ENCODE data around the gene SPEM1.

DNA sequence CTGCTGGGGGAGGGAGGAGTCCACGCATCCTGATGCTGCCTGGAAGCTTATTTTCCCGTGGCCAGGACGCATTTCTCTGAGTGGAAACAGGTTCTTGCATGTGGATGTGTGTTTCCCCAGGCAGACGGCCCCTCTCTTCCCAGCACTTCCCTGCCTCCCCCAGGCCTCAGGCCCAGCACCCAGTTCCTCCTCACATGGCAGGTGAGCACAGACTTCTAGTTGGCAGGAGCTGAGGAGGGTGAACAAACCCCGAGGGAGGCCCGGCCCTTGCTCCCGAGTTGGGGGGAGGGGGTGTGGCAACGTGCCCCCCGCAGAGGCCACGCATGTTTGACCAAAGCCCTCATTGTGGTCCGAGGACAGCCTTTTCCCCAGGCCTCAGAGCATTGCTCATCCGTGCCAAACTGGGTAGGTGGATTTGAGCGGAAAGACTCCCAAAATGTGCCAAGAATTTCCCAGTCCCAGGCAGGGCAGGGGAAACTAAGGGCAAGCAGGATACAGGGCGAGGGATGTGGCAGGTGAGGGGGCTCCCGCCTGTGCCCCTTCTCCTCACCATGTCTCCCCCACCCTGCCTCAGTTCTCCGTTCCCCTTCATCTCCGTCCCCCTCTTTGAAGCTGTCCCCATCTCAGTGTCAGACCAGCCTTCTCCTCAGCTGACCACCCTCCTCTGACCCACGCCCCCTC is 1.5 kb upstream of the SPEM1 start:
- TF ChIP-seq, protein P1, sequence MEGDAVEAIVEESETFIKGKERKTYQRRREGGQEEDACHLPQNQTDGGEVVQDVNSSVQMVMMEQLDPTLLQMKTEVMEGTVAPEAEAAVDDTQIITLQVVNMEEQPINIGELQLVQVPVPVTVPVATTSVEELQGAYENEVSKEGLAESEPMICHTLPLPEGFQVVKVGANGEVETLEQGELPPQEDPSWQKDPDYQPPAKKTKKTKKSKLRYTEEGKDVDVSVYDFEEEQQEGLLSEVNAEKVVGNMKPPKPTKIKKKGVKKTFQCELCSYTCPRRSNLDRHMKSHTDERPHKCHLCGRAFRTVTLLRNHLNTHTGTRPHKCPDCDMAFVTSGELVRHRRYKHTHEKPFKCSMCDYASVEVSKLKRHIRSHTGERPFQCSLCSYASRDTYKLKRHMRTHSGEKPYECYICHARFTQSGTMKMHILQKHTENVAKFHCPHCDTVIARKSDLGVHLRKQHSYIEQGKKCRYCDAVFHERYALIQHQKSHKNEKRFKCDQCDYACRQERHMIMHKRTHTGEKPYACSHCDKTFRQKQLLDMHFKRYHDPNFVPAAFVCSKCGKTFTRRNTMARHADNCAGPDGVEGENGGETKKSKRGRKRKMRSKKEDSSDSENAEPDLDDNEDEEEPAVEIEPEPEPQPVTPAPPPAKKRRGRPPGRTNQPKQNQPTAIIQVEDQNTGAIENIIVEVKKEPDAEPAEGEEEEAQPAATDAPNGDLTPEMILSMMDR (optimal IDR thresholded peaks at IDR 0.05 in 1 of 3, IDR thresholded peaks at IDR 0.05 in 1 of 3, conservative IDR thresholded peaks at IDR 0.05 in 1 of 3; ENCODE audit: extremely low read depth in 1 of 3, insufficient read depth in 2 of 3, low read length in 3 of 3), result no peak
- TF ChIP-seq EZH2 (IDR thresholded peaks at IDR 0.05; ENCODE audit: low read length), result no peak

Data from keratinocyte (primary cell).